Epithelial cell of proximal tubule (primary cell): ENCODE results near the gene ZNF180. TPM values are rescaled to one million over a fixed set of nuclear protein-coding genes. Genes with fewer than 3 reads are reported as not detected.

Experiments used
- DNase-seq: peaks from one replicate; pipeline ENCODE4 v3.0.0-alpha.2; 2011; ENCODE audit warnings: low read depth
- H3K4me3 ChIP-seq: 2 replicates; pipeline ENCODE4 v1.5.1; 2011; ENCODE audit warnings: low read depth, mild to moderate bottlenecking, low read length
- CTCF ChIP-seq: conservative IDR thresholded peaks from 2 replicates; pipeline ENCODE4 v1.5.1; 2012; ENCODE audit warnings: low read depth, mild to moderate bottlenecking, low read length
- total RNA-seq: library from RNA; depleted of rRNA; stranded (reverse); fragments of >200 nt; gene quantifications from 2 replicates; pipeline ENCODE4 v1.2.3, GENCODE V29; 2015

ZNF180 gene
- total RNA-seq, result 4.6 and 5.1 TPM in 2 replicates

GRCh38 chr19:44499962-44500949 is at the start of gene ZNF180:
Gene ZNF180 (minus strand): TSS chr19:44500522. CDS start chr19:44497334, 3,188 bp downstream.
- peak; percentile 45 for DNase-seq
- peak; percentile 43 for TF ChIP-seq CTCF
- peak within 1 kb of the TSS; percentile 77 for H3K4me3 ChIP-seq

DNA sequence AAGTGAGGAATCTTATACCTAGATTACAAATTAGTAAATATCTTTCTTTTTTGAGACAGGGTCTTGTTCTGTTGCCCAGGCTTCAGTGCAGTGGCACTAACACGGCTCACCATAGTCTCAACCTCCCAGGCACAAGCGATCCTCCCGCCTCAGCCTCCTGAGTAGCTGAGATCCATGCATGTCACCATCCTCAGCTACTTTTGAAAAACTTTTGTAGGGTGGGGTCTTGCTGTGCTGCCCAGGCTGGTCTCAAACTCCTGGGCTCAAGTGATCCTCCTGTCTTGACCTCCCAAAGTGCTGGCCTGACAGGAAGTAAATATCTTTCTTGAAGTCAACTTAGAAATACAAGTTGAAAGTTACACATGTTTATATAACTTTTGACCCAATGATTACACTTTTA is 49.2 kb upstream of the ZNF180 start:
- TF ChIP-seq CTCF, result no peak
- no peak overlapping the region for H3K4me3 ChIP-seq
- DNase-seq, result no peak

DNA sequence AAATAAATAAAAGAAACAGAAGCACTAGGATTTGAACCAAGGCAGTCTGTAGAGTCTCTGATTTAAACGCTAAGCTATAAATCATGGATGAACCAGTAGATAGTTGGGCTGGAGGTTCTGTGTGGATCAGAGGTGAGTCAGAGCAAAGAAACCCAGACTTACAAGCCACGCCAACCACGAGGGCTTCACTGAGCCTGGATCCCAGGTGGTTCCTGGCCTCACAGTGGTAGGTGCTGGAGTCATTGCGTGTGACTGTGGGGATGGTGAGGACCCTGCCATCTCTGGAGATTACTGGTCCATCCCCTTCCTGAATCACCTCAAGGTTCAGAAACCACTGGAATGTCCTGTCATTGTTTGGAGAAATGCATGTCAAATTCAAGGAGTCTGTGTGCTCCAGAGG is 48.4 kb upstream of the ZNF180 start:
- no peak overlapping the region for H3K4me3 ChIP-seq
- no peak for TF ChIP-seq CTCF
- peak; percentile 30 for DNase-seq

- DNase-seq, result no peak
- TF ChIP-seq CTCF, result no peak
- H3K4me3 ChIP-seq, result no peak overlapping the region
Measured at GRCh38 chr19:44544031-44544430, 43.7 kb upstream of the ZNF180 start.

DNA sequence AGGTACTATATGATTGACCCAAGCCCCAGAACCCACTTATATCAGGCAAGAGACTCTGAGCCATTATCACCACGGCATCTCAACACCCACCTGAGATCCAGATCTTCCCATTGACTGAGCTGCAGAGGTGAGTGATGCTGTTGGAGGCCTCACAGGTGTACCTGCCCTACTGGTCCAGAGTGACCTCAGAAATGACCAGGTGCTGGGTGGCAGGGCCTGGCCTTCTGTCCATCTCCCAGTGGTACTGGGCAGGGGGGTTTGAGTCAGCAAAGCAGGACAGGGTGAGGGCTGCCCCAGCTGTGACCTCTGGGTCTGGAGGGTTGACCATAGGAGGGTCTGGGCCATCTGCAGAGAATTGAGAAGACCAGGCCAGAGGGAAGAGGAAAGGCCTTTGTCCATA is 42.3 kb upstream of the ZNF180 start:
- DNase-seq, result no peak
- no peak overlapping the region for H3K4me3 ChIP-seq
- TF ChIP-seq CTCF, result no peak

GRCh38 chr19:44540736-44541135 is 40.4 kb upstream of the ZNF180 start:
- no peak for TF ChIP-seq CTCF
- H3K4me3 ChIP-seq, result no peak overlapping the region
- DNase-seq, result no peak
